ENCODE measurements around the gene CLEC16A.
A peak's percentile ranks its signal among the peaks of the same experiment; 100 is the strongest.
"Not testable (repeated sequence)": the region's sequence is repeated elsewhere in the genome, so short reads cannot be mapped to it uniquely, and the experiment has no call there.

Gene CLEC16A

DNA sequence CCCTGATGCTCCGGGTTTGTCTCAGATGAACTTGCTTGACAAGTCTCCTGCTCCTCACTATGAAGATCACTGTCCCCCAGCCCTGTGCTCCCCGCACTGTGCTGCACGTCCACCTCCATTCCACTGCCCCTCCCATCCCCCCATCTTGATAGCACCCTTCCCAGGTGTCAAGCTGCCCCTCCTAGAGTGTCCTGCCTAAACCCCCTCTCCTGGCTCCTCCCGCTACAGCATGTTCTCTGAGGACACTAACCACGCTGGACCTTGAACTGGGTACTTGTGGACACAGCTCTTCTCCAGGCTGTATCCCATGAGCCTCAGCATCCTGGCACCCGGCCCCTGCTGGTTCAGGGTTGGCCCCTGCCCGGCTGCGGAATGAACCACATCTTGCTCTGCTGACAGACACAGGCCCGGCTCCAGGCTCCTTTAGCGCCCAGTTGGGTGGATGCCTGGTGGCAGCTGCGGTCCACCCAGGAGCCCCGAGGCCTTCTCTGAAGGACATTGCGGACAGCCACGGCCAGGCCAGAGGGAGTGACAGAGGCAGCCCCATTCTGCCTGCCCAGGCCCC, 20.6 kb upstream of the CLEC16A start:
- DNase-seq (ENCODE audit: low spot score): peak; percentile 64

DNA sequence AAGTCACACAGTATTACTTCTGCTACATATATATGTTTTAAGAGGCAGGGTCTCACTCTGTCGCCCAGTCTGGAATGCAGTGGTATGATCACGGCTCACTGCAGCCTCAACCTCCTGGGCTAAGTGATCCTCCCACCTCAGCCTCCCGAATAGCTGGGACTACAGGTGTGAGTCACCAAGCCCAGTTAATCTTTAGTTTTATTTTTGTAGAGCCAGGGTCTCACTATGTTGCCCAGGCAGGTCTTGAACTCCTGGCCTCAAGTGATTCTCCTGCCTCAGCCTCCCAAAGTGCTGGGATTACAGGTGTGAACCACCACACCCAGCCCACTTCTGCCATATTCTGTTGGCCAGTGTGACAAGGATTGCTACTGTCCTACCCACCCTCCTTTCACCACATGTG, 19.1 kb upstream of the CLEC16A start:
- not testable (repeated sequence) for DNase-seq (ENCODE audit: low spot score)

DNA sequence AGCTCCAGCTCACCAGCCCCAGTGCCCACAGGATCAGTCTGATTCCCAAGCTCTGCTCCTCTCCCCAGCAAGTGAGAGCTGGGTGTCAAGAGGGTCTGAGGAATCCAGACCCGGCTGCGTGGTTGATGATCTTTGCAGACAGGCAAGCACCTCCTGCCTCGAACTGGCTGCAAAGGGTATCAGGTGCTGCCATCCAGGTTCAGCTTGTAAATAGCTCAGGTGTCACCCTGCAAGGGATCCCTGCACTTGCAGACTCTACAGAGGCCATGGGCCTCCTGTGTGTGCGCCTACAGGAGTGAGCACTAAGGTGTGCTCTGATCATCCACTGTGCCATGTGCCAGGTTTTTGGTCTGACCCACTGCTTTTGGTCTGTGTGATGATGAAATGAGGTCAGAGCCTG, 18.3 kb upstream of the CLEC16A start:
- no peak for DNase-seq (ENCODE audit: low spot score)

DNA sequence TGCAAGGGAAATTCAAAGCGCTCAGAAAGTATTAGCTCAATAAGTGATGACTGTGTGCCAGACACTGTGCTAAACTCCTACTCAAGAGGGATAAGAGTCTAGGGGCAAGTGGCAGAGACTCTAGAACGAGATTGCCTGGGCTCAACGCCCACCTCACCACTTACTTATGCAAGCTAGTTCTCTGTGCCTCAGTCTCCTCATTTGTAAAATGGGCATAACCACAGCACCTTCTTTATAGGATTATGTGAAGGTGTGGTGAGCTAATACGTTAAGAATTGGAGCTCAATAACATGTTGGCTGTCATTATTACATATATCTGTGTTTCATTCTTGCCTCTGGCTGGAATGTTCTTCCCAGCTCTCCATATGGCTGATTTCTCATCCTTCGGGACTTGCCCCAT, 17.5 kb upstream of the CLEC16A start:
- no peak for DNase-seq (ENCODE audit: low spot score)

DNA sequence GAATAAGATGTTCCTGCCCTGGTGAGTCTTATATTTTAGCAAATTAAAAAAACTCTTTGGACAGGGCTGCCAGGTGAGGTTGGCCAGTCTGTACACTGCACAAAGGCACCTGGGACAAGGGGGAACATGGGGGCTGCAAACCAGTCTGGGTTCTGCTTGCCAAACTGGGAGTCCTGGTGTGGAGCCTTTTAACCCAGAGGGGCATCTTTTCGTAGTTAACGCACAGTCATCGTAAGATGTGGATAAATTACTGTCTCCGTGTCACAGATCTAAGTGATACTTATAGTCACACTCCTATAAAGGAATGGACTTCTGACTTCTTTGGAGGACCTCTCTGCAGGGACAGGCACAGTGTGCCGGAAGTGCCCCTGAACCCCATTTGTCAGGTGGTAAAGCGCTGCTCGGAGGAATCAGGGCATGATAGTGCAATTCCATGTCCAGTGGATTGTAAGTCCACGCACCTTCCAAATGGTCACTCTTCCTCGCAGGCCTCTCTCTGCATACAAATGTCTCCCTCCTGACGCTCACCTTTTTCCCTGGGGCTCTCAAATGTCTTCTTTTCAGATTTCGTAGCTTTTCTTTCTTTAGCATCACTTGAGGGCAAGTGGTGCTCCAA, 16.8 kb upstream of the CLEC16A start:
- no peak for DNase-seq (ENCODE audit: low spot score)

DNA sequence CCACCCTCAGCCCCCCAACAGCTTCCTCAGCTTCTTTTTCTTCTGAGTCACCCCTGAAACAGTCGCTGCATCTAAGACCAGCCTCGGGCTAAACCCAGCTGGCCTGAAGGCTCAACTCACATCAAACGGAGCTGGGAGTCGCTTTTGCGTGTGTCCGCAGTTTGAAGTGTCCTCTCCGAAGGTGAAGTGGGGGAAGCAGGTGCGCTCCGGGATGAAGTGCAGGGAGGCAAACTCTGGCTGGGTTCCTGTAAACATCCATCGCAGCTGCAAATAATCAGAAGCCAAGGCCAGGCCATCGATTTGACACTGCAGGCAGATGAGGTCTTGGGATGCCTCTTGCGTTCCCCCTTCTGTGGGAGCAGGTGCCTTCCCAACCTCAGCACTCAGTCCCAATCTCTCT, 15.3 kb upstream of the CLEC16A start:
- not testable (repeated sequence) for DNase-seq (ENCODE audit: low spot score)

DNA sequence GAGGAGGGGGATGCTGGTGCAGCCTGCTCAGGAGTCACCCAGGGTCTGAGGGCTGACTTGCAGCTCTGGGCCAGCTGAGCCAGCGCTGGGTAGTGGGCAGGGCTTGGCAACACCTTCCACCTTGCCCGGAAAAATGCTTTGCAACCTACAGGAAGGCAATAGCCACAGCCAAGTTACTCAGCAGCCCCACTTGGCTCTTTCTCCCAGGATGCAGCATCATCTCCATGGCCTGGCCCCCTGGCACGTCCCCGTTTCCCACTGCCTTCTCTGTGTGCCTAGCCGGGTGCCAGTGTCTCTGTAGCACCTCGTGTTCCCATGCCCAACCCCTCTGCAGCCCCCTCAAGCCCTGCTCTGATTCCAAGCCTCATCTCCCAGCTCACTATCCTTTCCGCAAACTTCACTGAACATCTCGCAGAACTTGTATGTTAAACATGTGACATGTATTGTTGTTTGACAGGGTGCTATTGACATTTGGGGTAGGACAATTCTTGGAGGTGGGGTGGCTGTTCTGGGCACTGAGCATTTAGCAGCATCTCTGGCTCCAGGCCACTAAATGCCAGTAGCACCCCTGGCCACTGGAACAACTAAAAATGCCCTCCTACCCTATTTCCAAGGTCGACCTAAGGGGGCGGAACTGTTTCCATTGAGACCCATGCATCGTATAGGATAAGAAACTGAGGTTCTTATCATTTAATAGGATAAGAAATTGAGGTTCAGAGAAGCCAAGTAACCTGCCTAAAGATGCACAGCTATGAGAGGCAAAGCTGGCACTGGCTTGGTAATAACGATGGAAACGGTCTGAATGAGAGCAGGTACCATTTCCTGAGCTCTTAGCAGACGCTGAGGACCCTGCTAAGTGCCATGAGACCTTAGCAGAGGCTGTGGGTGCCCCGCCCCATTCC, 14.3 kb upstream of the CLEC16A start:
- DNase-seq (ENCODE audit: low spot score): no peak

DNA sequence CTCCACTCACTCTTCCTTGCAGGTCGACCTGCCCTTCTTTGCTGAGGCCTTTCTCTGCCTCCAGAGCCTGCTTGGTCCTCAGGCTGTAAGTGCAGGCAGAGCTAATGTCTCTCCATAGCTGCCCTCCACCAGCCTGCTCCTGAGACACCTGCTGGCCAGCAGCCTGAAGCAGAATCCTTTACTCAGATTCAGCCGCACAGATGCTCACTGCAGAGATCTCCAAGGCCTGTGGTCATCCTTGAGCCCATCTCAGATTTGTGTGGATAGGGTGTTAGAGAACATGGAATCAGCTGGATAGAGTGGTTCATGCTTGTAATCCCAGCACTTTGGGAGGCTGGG, 13.6 kb upstream of the CLEC16A start:
- no peak for DNase-seq (ENCODE audit: low spot score)

DNA sequence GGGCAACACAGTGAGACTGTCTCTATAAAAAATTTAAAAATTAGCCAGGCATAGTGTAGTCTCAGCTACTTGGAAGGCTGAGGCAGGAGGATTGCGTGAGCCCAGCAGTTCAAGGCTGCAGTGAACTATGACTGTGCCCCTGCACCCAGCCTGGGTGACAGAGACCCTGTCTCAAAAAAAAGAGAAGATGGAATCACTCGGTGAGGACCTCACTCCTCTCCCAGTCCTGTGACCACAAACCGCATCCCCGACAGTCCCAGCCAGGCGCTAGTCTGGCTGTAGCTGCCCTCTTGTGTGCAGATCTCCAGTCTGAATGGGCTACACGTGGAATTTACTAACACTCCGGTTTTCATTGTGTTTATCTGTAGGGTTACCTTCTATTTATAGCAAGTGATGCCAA, 13.2 kb upstream of the CLEC16A start:
- DNase-seq (ENCODE audit: low spot score): no peak

DNA sequence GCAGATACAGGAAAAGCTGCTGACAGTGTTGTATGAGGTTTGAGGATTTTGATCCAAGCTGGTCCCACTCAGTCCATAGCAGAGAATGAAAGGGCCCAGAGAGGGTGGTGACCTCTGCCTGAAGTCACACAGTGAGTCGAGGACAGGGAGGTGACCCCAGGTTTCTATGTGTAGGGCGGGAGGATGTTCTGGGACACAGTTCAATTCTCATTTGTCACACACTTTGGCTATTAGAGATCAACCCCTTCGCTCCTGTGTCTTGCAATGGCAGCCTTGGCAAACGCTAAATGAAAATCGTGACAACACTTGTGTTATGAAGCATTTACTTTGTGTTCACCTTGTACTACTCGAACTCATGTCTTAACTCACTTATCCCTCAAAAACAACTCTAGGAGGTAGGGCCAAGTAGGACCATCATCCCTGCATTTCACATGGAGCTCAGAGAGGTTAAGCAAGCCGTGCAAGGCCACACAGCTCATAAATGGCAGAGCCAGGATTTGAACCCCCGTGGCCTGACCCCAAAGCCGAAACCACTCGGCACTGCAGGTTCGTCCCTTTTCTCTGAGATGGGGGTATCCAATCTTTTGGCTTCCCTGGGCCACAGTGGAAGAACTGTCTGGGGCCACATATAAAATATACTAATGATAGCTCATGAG, 12.3 kb upstream of the CLEC16A start:
- DNase-seq (ENCODE audit: low spot score): no peak

DNA sequence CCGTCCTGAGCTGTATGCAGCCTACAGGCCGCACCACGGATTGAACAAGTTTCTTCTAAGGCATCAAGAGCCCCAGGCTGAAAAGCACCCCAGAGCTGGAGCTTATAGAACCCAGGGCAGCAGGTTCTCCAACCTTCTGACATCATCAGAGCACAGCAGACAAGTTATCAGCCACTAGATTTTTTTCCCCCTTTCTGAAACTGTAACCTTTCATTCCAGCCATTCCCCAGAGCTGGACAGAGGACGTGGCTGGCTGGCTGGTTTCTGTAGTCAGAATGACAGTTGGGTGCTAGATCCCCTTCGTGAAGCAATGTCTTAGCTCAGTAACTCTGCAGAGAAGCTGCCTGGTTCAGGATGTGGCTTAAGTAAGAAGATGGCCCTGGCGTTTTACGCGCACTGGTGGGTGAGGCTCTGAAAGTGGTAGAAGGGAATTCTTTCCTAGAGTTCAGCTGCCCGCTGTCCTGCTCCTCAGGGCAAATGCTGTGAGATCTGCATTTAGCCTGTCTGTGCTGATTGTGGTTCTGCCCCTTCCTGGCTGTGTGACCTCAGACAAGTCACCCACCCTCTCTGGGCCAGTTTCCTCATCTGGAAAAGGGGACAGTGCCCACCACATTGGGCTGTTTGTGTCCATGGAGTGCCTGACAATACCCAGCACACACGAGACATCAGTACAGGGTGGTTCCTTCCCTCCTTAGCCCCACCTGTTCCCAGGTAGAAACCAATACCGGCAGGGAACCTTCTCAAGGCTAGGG, 11.2 kb upstream of the CLEC16A start:
- DNase-seq (ENCODE audit: low spot score): no peak

DNA sequence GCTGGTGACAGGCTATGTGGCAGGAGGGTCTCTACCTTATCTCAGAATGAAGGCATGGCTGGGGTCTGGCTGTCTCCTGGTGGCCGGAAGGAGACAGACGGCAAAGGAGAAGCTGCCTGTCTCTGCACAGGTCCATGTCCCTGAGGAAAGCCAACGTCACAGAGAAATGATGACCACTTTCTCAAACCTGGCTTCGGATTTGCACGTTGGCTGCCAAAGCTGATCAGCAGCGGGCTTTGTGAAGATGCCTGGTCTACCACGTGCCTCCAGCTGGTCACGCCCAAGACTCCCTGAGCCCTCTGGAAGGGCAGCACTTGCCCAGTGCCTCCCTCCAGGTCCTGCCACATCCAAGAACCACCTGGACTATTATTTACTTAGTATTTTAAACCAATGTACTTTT, 10.5 kb upstream of the CLEC16A start:
- DNase-seq (ENCODE audit: low spot score): no peak

DNA sequence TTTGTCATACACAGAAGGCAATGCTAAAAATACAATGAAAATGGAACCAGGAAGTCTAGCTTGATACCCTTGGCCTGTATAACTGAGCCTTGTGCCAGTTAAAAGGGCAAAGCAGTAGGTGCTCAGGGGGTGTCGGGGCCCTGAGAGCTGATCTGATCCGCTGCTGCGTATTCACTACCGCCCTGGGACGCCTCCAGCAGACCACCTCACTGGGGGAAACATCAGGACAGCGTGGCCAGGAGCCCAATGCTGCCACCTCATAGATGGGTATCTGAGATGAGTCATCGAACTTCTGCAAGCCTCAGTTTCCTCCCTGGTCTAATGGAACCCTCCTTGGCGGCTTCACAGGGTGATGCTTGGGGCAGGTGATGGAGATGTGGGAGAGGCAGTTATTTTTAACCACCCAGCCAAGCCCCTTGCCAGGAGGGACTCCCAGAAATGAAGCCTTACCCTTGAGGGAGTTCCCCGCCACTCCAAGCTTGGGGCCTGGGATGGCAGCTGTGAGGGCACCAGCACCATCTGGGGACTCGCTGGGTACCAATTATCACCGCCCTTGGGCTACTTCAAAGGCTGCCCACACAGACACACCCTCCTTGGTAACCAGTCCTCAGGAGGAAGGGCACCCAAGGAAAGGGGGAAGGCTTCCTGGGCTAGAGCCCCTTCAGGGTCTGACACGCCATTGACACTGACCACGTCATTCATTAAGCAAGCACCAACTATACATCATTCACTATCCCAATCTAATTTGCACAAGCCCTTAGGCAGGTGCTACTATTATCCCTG, 9.8 kb upstream of the CLEC16A start:
- DNase-seq (ENCODE audit: low spot score): no peak

DNA sequence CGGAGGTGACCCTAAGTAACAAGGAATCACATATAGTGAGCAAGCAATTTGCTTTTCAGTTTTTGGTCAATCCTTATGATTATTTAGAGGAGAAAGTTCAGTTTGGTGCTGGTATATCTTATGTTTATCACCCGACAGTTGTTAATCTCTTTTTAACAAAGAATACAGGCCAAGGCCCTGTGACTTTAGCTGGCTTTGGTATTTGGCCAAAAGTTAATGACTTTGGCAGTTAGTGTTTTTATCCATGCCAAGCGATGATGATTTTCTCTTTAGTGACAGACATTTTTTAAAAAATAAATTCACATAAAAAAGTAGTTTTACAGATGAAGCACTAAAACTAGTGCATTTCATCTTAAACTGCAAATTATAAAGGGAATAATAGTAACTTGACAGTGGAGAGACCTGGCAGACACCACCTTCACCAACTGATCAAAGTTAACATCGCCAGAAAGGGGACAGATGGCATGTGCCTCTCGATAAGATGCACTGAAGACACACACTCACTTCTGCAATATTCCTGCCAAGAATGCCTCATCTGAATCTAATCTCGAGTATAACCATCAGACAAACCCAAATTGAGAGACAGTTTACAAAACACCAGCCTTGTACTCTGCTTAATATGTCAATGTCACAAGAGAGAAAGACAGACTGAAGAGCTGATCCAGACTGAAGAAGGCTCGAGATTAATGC, 9.0 kb upstream of the CLEC16A start:
- no peak for DNase-seq (ENCODE audit: low spot score)

DNA sequence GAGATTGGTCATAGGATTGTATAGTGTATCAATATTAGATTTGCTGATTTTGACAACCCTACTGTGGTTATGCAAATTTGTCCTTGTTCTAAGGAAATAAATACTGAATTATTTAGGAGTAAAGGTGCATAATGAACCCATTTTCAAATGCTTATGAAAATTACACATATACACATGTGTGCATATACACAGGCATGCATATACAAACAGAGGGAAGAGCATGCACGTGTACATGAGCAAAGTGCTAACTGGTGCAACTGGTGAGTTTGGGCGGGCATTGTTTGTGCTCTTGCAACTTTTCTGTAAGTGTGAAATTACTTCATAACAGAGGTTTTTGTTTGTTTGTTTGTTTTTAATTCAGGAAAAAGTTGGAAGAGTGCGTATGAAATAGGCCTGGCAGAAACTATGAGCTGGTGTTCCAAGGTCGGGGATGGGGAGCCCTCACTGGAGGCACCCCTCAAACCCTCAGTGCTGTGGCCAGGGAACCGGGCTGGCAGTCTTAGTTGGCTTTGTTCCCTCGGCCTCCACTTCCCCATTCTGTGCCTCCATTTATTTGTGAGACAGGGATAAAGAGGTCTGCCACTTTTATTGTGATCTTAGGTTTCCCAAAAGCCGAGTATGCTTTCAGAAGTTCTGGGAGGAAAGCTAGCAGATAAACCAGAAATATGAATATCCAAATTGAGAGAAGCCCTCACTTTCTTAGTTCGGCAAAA, 7.9 kb upstream of the CLEC16A start:
- DNase-seq (ENCODE audit: low spot score): no peak

DNA sequence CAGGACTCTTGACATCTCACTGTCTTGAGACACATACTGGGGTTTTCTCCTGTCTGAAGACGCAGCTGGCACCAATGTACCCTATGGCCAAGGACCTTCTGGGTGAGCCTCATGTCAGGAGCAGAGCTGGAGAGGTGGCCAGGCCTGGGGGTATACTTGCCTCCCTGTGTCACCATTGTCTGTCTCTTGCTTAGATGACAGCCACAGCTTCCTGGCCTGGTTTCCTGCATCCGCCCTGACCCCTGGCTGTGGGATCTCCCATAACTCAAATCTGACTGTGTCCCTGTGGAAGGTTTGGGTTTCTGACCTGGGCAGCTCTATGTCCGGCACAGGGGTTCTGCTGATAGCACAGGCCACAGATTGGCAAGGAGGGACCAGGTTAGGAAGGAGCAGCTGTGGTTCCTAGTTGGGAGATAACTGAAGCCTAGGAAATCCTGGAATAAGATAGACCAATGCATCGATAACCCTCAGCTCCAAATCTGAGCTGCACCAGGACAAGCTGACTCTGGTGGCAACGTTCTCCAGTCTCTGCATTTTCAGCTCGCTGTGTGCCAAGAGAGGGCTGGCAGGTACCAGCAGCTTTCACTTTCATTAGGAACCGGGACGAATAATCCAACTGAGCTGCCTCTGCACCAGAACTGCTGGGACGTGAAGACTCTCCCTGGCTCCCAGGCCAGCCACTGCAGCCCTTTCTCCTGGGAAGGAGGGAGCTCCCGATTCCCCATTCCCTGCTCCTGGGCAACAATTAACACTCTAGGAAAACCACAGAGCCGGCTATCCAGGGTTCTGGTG, 7.1 kb upstream of the CLEC16A start:
- DNase-seq (ENCODE audit: low spot score): no peak

DNA sequence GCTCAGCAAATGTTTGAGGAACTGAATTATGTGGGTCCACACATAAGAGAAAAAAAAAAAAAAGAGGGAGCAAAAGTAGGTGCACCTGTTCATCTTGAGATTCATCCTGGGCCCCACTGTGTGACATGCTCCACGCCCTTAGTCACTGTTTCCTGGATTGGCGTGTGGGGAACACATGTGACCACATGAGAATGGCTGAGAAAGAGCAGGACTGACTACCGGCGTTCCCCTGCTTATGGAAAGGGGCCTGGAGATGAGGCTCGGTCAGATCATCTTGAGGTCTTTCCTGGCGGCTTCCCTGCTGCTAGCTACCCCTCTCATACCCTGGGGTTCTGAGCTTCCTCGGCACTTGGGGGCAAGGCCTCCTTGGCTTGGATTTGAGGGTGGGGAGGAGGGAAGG, 6.0 kb upstream of the CLEC16A start:
- DNase-seq (ENCODE audit: low spot score): no peak

DNA sequence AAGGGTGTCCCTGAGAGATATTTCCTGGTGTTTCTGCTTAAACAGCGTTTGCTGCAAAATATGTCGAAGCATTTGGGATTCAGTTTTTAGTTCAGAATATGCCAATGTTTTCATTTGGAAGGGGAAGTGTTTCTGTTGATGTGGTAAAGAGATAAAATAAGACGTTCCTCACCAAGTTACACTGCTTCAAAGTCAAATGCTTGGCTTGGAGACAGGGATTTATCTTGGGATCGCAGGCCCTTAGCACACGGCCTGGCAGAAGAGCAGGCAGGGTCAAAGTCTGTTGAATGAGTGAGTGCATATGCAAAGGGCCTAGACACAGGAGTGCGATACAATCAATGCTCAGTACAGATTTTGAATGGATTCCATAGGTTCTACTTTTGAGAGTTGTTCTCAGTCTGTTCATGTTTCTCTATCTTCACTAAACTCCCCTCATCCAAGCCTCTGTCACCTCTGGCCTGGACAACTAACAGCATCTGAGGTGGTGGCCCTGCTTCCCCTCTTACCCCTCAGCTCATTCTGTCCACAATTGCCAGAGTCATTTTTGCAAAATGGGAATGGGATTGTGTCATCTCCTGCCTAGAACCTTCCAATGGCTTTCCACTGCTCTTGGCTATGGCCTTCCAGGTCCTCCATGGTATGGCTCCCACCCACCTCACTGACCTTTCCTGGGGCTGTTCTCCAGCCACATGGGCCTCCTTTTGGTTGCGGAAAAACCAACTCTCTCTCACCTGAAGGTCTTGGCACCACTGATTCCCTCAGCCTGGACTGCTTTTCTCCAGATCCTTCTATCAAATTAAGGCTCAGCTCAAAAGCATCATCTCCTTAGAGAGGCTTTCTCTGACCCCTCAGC, 5.3 kb upstream of the CLEC16A start:
- DNase-seq (ENCODE audit: low spot score): no peak
